HepG2 (cell line): ENCODE data around the gene FLYWCH1. TPM values are rescaled to one million over a fixed set of nuclear protein-coding genes. Genes with fewer than 3 reads are reported as not detected.
A peak's percentile ranks its signal among the peaks of the same experiment; 100 is the strongest.

Experiments used
- ATAC-seq: fragments of 200-7000 bp; cut with Tn5 transposase; 3 replicates; pipeline ENCODE4 v1.9.1; 2020; ENCODE audit warnings: mild to moderate bottlenecking, moderate library complexity
- BruUV-seq: library from RNA; stranded (reverse); fragments of 400-500 nt; replicated peaks from 2 replicates; lab custom pipeline; 2021; lab: Mats Ljungman, UMichigan
- CTCF ChIA-PET: fragments of 300-600 bp; formaldehyde crosslinking; extraction: SDS; loops from one replicate; lab custom pipeline; 2021; ENCODE audit warnings: low total read pairs, inconsistent platforms, low intra/inter-chr PET ratio; lab: Yijun Ruan, JAX
- POLR2A ChIA-PET: fragments of 350-600 bp; sonication (Branson Sonifier 250); formaldehyde crosslinking; loops from one replicate; lab custom pipeline; 2020; ENCODE audit warnings: antibody characterized with exemption, inconsistent platforms; lab: Yijun Ruan, JAX
- DNase-seq: peaks from one replicate; pipeline ENCODE4 v3.0.0-alpha.2; 2015; ENCODE audit warnings: low spot score
- FAIRE-seq: peaks from 3 replicates; lab custom pipeline; 2011; peaks lifted over from hg19 to GRCh38; lab: Jason Lieb, UNC
- H2AFZ ChIP-seq: one replicate; pipeline ENCODE4 v1.6.1; 2011; ENCODE audit warnings: low read length, inconsistent platforms
- H3K27ac ChIP-seq: fragments of 300-600 bp; 3 replicates; pipeline ENCODE4 v1.8.0; 2011; ENCODE audit warnings: mixed run types, mild to moderate bottlenecking, mixed read lengths, low read length, inconsistent platforms; ENCODE audit not compliant: insufficient read depth; ENCODE audit errors: extremely low read length
- H3K27me3 ChIP-seq, 2 experiments: fragments of 200-600 bp in 1 of 2; 2 replicates in 1 of 2; 3 replicates in 1 of 2; pipeline versions ENCODE4 v1.6.0 to v1.8.0; 2011; ENCODE audit warnings: low read length in 2 of 2, mild to moderate bottlenecking in 2 of 2, moderate library complexity in 2 of 2, inconsistent platforms in 1 of 2; ENCODE audit not compliant: insufficient read depth in 2 of 2, control insufficient read depth in 1 of 2
- H3K36me3 ChIP-seq, 2 experiments: fragments of 200-600 bp in 1 of 2; replicated peaks in 1 of 2; 2 replicates in 1 of 2; 3 replicates in 1 of 2; pipeline versions ENCODE4 v1.5.1 to v1.8.0; 2011; ENCODE audit warnings: low read length in 2 of 2, inconsistent platforms in 1 of 2; ENCODE audit not compliant: insufficient read depth in 2 of 2, control insufficient read depth in 1 of 2
- H3K4me1 ChIP-seq: 2 replicates; pipeline ENCODE4 v1.5.1; 2012; ENCODE audit warnings: low read length, inconsistent platforms; ENCODE audit not compliant: insufficient read depth
- H3K4me2 ChIP-seq: 2 replicates; pipeline ENCODE4 v1.6.0; 2011; ENCODE audit warnings: low read depth, low read length, inconsistent platforms
- H3K4me3 ChIP-seq, 3 experiments: fragments of 200-600 bp in 1 of 3; sonication (generic), shearing (Covaris generic) in 1 of 3; replicated peaks in 1 of 3; 2 replicates each; pipeline ENCODE4 v1.5.1; 2011 to 2016; ENCODE audit warnings: low read length in 3 of 3, inconsistent platforms in 2 of 3, low read depth in 2 of 3, mild to moderate bottlenecking in 2 of 3, control low read depth in 1 of 3, mixed read lengths in 1 of 3; ENCODE audit not compliant: insufficient read depth in 1 of 3
- H3K79me2 ChIP-seq: one replicate; pipeline ENCODE4 v1.6.1; 2011; ENCODE audit warnings: low read length, inconsistent platforms; ENCODE audit not compliant: insufficient read depth
- H3K9ac ChIP-seq: 2 replicates; pipeline ENCODE4 v1.6.0; 2011; ENCODE audit warnings: mild to moderate bottlenecking, low read depth, low read length, inconsistent platforms; ENCODE audit not compliant: insufficient read depth
- H3K9me3 ChIP-seq: 2 replicates; pipeline ENCODE4 v1.5.1; 2012; ENCODE audit warnings: mild to moderate bottlenecking, low read length
- H4K20me1 ChIP-seq: 2 replicates; pipeline ENCODE4 v1.6.0; 2011; ENCODE audit warnings: inconsistent platforms, mild to moderate bottlenecking, low read length, moderate library complexity; ENCODE audit not compliant: insufficient read depth
- HOXD1 ChIP-seq: sonication (generic); formaldehyde crosslinking; IDR thresholded peaks from 2 replicates; pipeline ENCODE4 v1.5.0; 2020; ENCODE audit warnings: missing genetic modification reagents
- ZNF260 ChIP-seq: sonication (generic); formaldehyde crosslinking; IDR thresholded peaks from 2 replicates; pipeline ENCODE4 v1.4.0; 2020; ENCODE audit warnings: missing genetic modification reagents, low read depth, mild to moderate bottlenecking, borderline replicate concordance
- ZNF292 ChIP-seq: sonication (generic); formaldehyde crosslinking; IDR thresholded peaks from 2 replicates; pipeline ENCODE4 v1.8.1; 2022; ENCODE audit warnings: mild to moderate bottlenecking, low read depth, missing genetic modification reagents, borderline replicate concordance
- ZNF878 ChIP-seq: sonication (generic); formaldehyde crosslinking; IDR thresholded peaks from 2 replicates; pipeline ENCODE4 v1.8.1; 2023; ENCODE audit warnings: mild to moderate bottlenecking, missing genetic modification reagents, moderate library complexity
- WGBS: methylation state at CpG from one replicate; pipeline ENCODE4 v1.1.6; 2017; ENCODE audit warnings: low lambda C conversion rate; 5-methylcytosine and 5-hydroxymethylcytosine counted together
- in situ Hi-C: cut with HindIII; loops from 2 replicates; pipeline ENCODE4 v1.10.0; 2017; ENCODE audit warnings: low pct_unique_long_range_greater_than_20kb; ENCODE audit not compliant: extremely low pct_ligation_motif_present
- intact Hi-C: fragments of 100-400 bp; cut with micrococcal nuclease; formaldehyde crosslinking; loops from one replicate; pipeline ENCODE4 v1.10.0; 2022; ENCODE audit not compliant: unreplicated experiment
- polyA plus RNA-seq, 8 experiments: library from polyadenylated mRNA; depleted of rRNA in 3 of 8; stranded (reverse) in 7 of 8; unstranded in 1 of 8; fragments of >200 nt; fragmentation: Illumina TruSeq in 4 of 8; extraction: Trizol in 4 of 8; gene quantifications; 2 replicates each; pipeline versions ENCODE4 v1.2.1 to v1.2.3, GENCODE V29; 2011 to 2016; ENCODE audit warnings: low read depth in 4 of 8, missing spikeins in 1 of 8, mixed read lengths in 1 of 8; ENCODE audit not compliant: insufficient read depth in 1 of 8
- total RNA-seq, 5 experiments: library from RNA; depleted of rRNA; stranded (reverse); fragments of >200 nt; fragmentation: Illumina TruSeq; extraction: Trizol; gene quantifications; 2 replicates each; pipeline ENCODE4 v1.2.3, GENCODE V29; 2016; ENCODE audit warnings: low read depth in 1 of 5
- TF ChIP-seq, protein P1 (sequence below): IDR thresholded peaks from 2 replicates; pipeline ENCODE4 v1.6.1; 2016; ENCODE audit warnings: mild to moderate bottlenecking

Gene FLYWCH1
- total and polyA plus RNA-seq, 2 of the 13 experiments (the other 11 are each of a cell fraction or from before 2014, with no cell fraction given) = 7.3 to 12.4 TPM

- Histone ChIP-seq H3K36me3 (no peaks in the 10 kb centered on the region), H2AFZ (no peak overlapping the region), H4K20me1 (no peaks in the 10 kb centered on the region), H3K79me2 (no peaks in the 10 kb centered on the region), H3K4me2 (no peak overlapping the region), H3K4me3 (no peak overlapping the region), H3K27me3 (peaks cover 19 to 60% of the 10 kb centered on the region in 2 experiments), H3K4me1 (peaks cover 22% of the 10 kb centered on the region), H3K9ac (no peak overlapping the region), H3K27ac (no peak overlapping the region), H3K9me3 (no peaks in the 10 kb centered on the region)
- no peak for ATAC-seq
- peak; percentile 83 for TF ChIP-seq HOXD1 (CRISPR knock-in tag)
- no peak for TF ChIP-seq ZNF260 (CRISPR knock-in tag)
- CTCF ChIA-PET = no interaction called here
- WGBS = no CpG with 5 or more reads among the region's 8 CpGs
- in situ Hi-C loops (no loop called here), intact Hi-C loops (no loop called here)
- DNase-seq = no peak
- no TSS peak for BruUV-seq
- no peak for FAIRE-seq
- POLR2A ChIA-PET = no interaction called here
These were observed 76.1 kb downstream of the FLYWCH1 start for GRCh38 chr16:2987833-2988232.

DNA sequence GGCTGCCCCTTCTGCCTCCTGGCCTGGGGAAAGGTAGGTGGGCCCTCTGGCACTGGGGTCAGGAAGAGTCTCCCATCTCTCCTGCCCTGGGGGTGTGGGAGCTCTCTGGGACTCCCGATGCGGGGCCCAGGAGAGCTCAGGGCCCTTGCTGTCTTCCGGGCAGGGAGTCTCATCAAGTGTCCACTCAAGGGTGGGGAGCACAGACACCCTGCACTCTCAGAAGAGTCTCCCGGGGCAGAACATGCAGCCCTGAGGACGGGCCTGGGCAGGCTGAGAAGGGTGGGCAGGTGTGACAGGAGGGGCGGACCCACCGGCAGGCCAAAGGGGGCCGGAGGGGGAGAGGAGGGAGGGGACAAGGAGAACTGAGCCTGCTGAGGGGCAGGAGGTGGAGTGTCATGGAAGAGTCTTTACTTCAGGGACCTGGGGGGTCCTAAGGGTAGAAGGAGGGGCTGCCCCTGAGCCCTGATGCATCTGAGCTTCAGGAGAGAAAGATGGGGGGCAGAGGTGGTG is 76.9 kb downstream of the FLYWCH1 start:
- ATAC-seq (no peak), DNase-seq (no peak), FAIRE-seq (no peak)
- ChIA-PET POLR2A (no interaction called here), CTCF (no interaction called here)
- H3K27ac ChIP-seq = no peak overlapping the region
- no TSS peak for BruUV-seq
- no peak overlapping the region for H3K9ac ChIP-seq
- in situ Hi-C loops = no loop called here
- H2AFZ ChIP-seq = no peak overlapping the region
- no peak overlapping the region for H3K4me2 ChIP-seq
- no peaks in the 10 kb centered on the region for H3K79me2 ChIP-seq
- no peak overlapping the region for H3K4me3 ChIP-seq
- H3K27me3 ChIP-seq = peaks cover 19 to 60% of the 10 kb centered on the region in 2 experiments
- intact Hi-C loops = no loop called here
- no peaks in the 10 kb centered on the region for H4K20me1 ChIP-seq
- peaks cover 22% of the 10 kb centered on the region for H3K4me1 ChIP-seq
- TF ChIP-seq ZNF878 (CRISPR knock-in tag) = no peak
- TF ChIP-seq, protein P1, sequence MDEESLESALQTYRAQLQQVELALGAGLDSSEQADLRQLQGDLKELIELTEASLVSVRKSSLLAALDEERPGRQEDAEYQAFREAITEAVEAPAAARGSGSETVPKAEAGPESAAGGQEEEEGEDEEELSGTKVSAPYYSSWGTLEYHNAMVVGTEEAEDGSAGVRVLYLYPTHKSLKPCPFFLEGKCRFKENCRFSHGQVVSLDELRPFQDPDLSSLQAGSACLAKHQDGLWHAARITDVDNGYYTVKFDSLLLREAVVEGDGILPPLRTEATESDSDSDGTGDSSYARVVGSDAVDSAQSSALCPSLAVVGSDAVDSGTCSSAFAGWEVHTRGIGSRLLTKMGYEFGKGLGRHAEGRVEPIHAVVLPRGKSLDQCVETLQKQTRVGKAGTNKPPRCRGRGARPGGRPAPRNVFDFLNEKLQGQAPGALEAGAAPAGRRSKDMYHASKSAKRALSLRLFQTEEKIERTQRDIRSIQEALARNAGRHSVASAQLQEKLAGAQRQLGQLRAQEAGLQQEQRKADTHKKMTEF (CRISPR knock-in tag) = no peak
- TF ChIP-seq ZNF292 (CRISPR knock-in tag) = no peak
- TF ChIP-seq, all 625 proteins: peak for 0
- H3K36me3 ChIP-seq = no peaks in the 10 kb centered on the region
- WGBS = 10% methylated on average over 5 of the region's 8 CpGs
- no peaks in the 10 kb centered on the region for H3K9me3 ChIP-seq
